Thyroid gland (tissue), 4 donors: ENCODE data around the gene DNAH12. TPM values are rescaled to one million over a fixed set of nuclear protein-coding genes. Genes with fewer than 3 reads are reported as not detected.

Experiments
- DNase-seq, 2 donors: peaks; one replicate each; pipeline ENCODE4 v3.0.0-alpha.2; 2019
- H3K27ac ChIP-seq, 3 donors: fragments of 200-600 bp; sonication (generic); 1 replicate in 2 of 3; 2 replicates in 1 of 3; pipeline ENCODE4 v1.5.1; 2016 to 2019; ENCODE audit warnings: mild to moderate bottlenecking in 1 of 3, moderate library complexity in 1 of 3
- H3K27me3 ChIP-seq: fragments of 200-600 bp; sonication (generic); one replicate; pipeline ENCODE4 v1.5.1; 2019
- H3K36me3 ChIP-seq, 2 donors: fragments of 200-600 bp; sonication (generic); one replicate each; pipeline ENCODE4 v1.5.1; 2016 to 2019
- H3K4me1 ChIP-seq, 2 donors: fragments of 200-600 bp; sonication (generic); one replicate each; pipeline ENCODE4 v1.5.1; 2017 to 2019
- H3K4me3 ChIP-seq, 3 donors: fragments of 200-600 bp; sonication (generic); replicated peaks in 1 of 3; 1 replicate in 2 of 3; 2 replicates in 1 of 3; pipeline ENCODE4 v1.5.1; 2016; ENCODE audit warnings: mild to moderate bottlenecking in 1 of 3
- H3K9me3 ChIP-seq: fragments of 200-600 bp; sonication (generic); one replicate; pipeline ENCODE4 v1.5.1; 2017
- CTCF ChIP-seq, 6 experiments: fragments of 200-600 bp in 3 of 6; fragments of 450-650 bp in 3 of 6; sonication (generic) in 3 of 6; IDR thresholded peaks; one replicate each; pipeline ENCODE4 v1.5.1; 2016 to 2019; ENCODE audit warnings: antibody characterized with exemption in 6 of 6, mild to moderate bottlenecking in 2 of 6, inconsistent platforms in 1 of 6, moderate library complexity in 1 of 6
- POLR2A ChIP-seq, 2 donors: fragments of 450-650 bp; IDR thresholded peaks; one replicate each; pipeline ENCODE4 v1.6.1; 2017; ENCODE audit warnings: antibody characterized with exemption in 2 of 2, mild to moderate bottlenecking in 2 of 2, moderate library complexity in 1 of 2
- WGBS, 2 donors: methylation state at CpG; one replicate each; pipeline ENCODE4 v1.1.5; 2017; 5-methylcytosine and 5-hydroxymethylcytosine counted together
- intact Hi-C: fragments of 100-400 bp; cut with DNase I; formaldehyde crosslinking; loops from one replicate; pipeline ENCODE4 v1.15.1; 2023
- total RNA-seq, 4 donors: library from RNA; depleted of rRNA; stranded (reverse); fragments of >200 nt; gene quantifications; one replicate each; pipeline ENCODE4 v1.2.3, GENCODE V29; 2016

The DNAH12 gene
- total RNA-seq, 4 donors from 2014 or later, result 0.04 to 0.98 (median 0.19) TPM

GRCh38 chr3:57279685-57280084, 264.5 kb downstream of the DNAH12 start:
- Histone ChIP-seq H3K27me3 (no peaks in the 10 kb centered on the region), H3K4me1 (no peaks in the 10 kb centered on the region), H3K4me3 (no peak overlapping the region), H3K9me3 (no peaks in the 10 kb centered on the region), H3K36me3 (no peaks in the 10 kb centered on the region), H3K27ac (no peak overlapping the region)
- 92 to 95% methylated on average over 5 of the region's 5 CpGs for WGBS, 2 donors
- intact Hi-C loops, result no loop called here
- TF ChIP-seq CTCF (IDR thresholded peaks at IDR 0.05) (no peak), POLR2A (IDR thresholded peaks at IDR 0.05) (no peak)
- DNase-seq, result no peak

- no peak overlapping the region for H3K27ac ChIP-seq
- H3K36me3 ChIP-seq, result no peaks in the 10 kb centered on the region
- TF ChIP-seq CTCF (IDR thresholded peaks at IDR 0.05) (no peak), POLR2A (IDR thresholded peaks at IDR 0.05) (no peak)
- H3K27me3 ChIP-seq, result no peaks in the 10 kb centered on the region
- H3K9me3 ChIP-seq, result no peaks in the 10 kb centered on the region
- no peaks in the 10 kb centered on the region for H3K4me1 ChIP-seq
- WGBS, 2 donors, result 95 to 100% methylated on average over 1 of the region's 1 CpG
- H3K4me3 ChIP-seq, result no peak overlapping the region
- intact Hi-C loops, result no loop called here
- no peak for DNase-seq
Measured at GRCh38 chr3:57278237-57278636, 265.9 kb downstream of the DNAH12 start.

GRCh38 chr3:57275393-57275792, 268.8 kb downstream of the DNAH12 start:
- Histone ChIP-seq H3K36me3 (no peaks in the 10 kb centered on the region), H3K4me1 (peaks cover 0 to 8% of the 10 kb centered on the region in 2 donors), H3K9me3 (no peaks in the 10 kb centered on the region), H3K27ac (no peak overlapping the region), H3K4me3 (no peak overlapping the region), H3K27me3 (no peaks in the 10 kb centered on the region)
- TF ChIP-seq CTCF (IDR thresholded peaks at IDR 0.05) (no peak), POLR2A (IDR thresholded peaks at IDR 0.05) (no peak)
- intact Hi-C loops, result no loop called here
- no peak for DNase-seq
- WGBS, 2 donors, result 93 to 97% methylated on average over 2 of the region's 2 CpGs

- no peaks in the 10 kb centered on the region for H3K9me3 ChIP-seq
- H3K4me1 ChIP-seq, result peaks cover 0 to 11% of the 10 kb centered on the region in 2 donors
- H3K36me3 ChIP-seq, result peaks cover 0 to 3% of the 10 kb centered on the region in 2 donors
- H3K27me3 ChIP-seq, result no peaks in the 10 kb centered on the region
- DNase-seq, result no peak
- H3K27ac ChIP-seq, result no peak overlapping the region
- H3K4me3 ChIP-seq, result no peak overlapping the region
- TF ChIP-seq POLR2A (IDR thresholded peaks at IDR 0.05) (no peak), CTCF (IDR thresholded peaks at IDR 0.05) (no peak)
- intact Hi-C loops, result no loop called here
- WGBS, 2 donors, result 96 to 100% methylated on average over 6 of the region's 6 CpGs
Measured at GRCh38 chr3:57274845-57275244, 269.3 kb downstream of the DNAH12 start.

GRCh38 chr3:57268416-57268815, 275.7 kb downstream of the DNAH12 start:
- Histone ChIP-seq H3K9me3 (no peaks in the 10 kb centered on the region), H3K27ac (no peak overlapping the region), H3K36me3 (peaks cover 16% of the 10 kb centered on the region in 2 donors), H3K27me3 (no peaks in the 10 kb centered on the region), H3K4me3 (no peak overlapping the region), H3K4me1 (peaks cover 0 to 11% of the 10 kb centered on the region in 2 donors)
- TF ChIP-seq POLR2A (IDR thresholded peaks at IDR 0.05) (no peak), CTCF (IDR thresholded peaks at IDR 0.05) (no peak)
- no peak for DNase-seq
- WGBS, 2 donors, result 93 to 95% methylated on average over 1 of the region's 1 CpG
- intact Hi-C loops, result no loop called here
